A549 (cell line): ENCODE measurements around the gene WDR62. TPM values are rescaled to one million over a fixed set of nuclear protein-coding genes. Genes with fewer than 3 reads are reported as not detected.

ENCODE experiments used
- ATAC-seq, 2 experiments: fragments of 200-7000 bp in 1 of 2; fragments of >200 bp in 1 of 2; cut with Nextera tagmentation in 1 of 2; cut with Tn5 transposase in 1 of 2; 3 replicates each; pipeline versions ENCODE4 v1.8.0 to v1.9.1; 2018 to 2020; ENCODE audit warnings: mild to moderate bottlenecking in 1 of 2, moderate library complexity in 1 of 2
- CTCF ChIA-PET: fragments of 300-600 bp; sonication (Branson Sonifier 250); formaldehyde crosslinking; extraction: SDS; loops from one replicate; lab custom pipeline; 2021; ENCODE audit warnings: antibody characterized with exemption, inconsistent platforms; lab: Yijun Ruan, JAX
- POLR2A ChIA-PET: fragments of 350-600 bp; formaldehyde crosslinking; extraction: SDS; loops from one replicate; lab custom pipeline; 2021; ENCODE audit warnings: antibody characterized with exemption, inconsistent platforms; lab: Yijun Ruan, JAX
- DNase-seq, 2 experiments: peaks; one replicate each; pipeline versions ENCODE4 v3.0.0 to v3.0.0-alpha.2; 2011 to 2016; ENCODE audit warnings: low read depth in 1 of 2, low spot score in 1 of 2
- FAIRE-seq: peaks from 2 replicates; lab custom pipeline; 2011; peaks lifted over from hg19 to GRCh38; lab: Jason Lieb, UNC
- H3K27ac ChIP-seq, 2 experiments: fragments of >200 bp; sonication (Bioruptor Twin); formaldehyde crosslinking; 3 replicates each; pipeline ENCODE4 v1.5.1; 2016 to 2017
- H3K4me1 ChIP-seq: fragments of >200 bp; sonication (Bioruptor Twin); formaldehyde crosslinking; 3 replicates; pipeline ENCODE4 v1.6.1; 2016
- H3K4me2 ChIP-seq: fragments of >200 bp; sonication (Bioruptor Twin); formaldehyde crosslinking; 3 replicates; pipeline ENCODE4 v1.6.1; 2016
- H3K4me3 ChIP-seq: fragments of >200 bp; sonication (Bioruptor Twin); formaldehyde crosslinking; 3 replicates; pipeline ENCODE4 v1.5.1; 2016
- H3K9me3 ChIP-seq: fragments of >200 bp; sonication (Bioruptor Twin); formaldehyde crosslinking; 3 replicates; pipeline ENCODE4 v1.6.1; 2016
- BHLHE40 ChIP-seq: IDR thresholded peaks from 2 replicates; pipeline ENCODE4 v1.6.1; 2012; ENCODE audit warnings: low read depth, low read length, inconsistent platforms
- CBX8 ChIP-seq: fragments of 200-600 bp; sonication (generic); IDR thresholded peaks from 2 replicates; pipeline ENCODE4 v1.6.1; 2016
- CEBPB ChIP-seq, 2 experiments: fragments of >200 bp in 1 of 2; sonication (Bioruptor Twin) in 1 of 2; formaldehyde crosslinking in 1 of 2; IDR thresholded peaks; 2 replicates each; pipeline ENCODE4 v1.6.1; 2012 to 2016
- ESRRA ChIP-seq: fragments of 150-350 bp; IDR thresholded peaks from 2 replicates; pipeline ENCODE4 v1.6.1; 2014; ENCODE audit warnings: mild to moderate bottlenecking, low read length, borderline replicate concordance
- FOSB ChIP-seq: fragments of 250-450 bp; sonication (Bioruptor Pico); IDR thresholded peaks from 2 replicates; pipeline ENCODE4 v1.5.0; 2020; ENCODE audit warnings: mild to moderate bottlenecking, moderate library complexity
- FOSL2 ChIP-seq, 2 experiments: fragments of 450-650 bp in 1 of 2; fragments of >200 bp in 1 of 2; sonication (Bioruptor Twin) in 1 of 2; formaldehyde crosslinking; IDR thresholded peaks; 2 replicates each; pipeline versions ENCODE4 v1.5.0 to v1.6.1; 2016 to 2020; ENCODE audit warnings: mild to moderate bottlenecking in 1 of 2, moderate library complexity in 1 of 2
- FOXS1 ChIP-seq: fragments of 250-450 bp; sonication (Bioruptor Pico); IDR thresholded peaks from 2 replicates; pipeline ENCODE4 v1.5.0; 2020; ENCODE audit warnings: mild to moderate bottlenecking, moderate library complexity
- HEYL ChIP-seq: fragments of 250-450 bp; sonication (Bioruptor Pico); IDR thresholded peaks from 2 replicates; pipeline ENCODE4 v1.8.0; 2021; ENCODE audit warnings: mild to moderate bottlenecking, moderate library complexity
- HOXB5 ChIP-seq: fragments of 250-450 bp; sonication (Bioruptor Pico); IDR thresholded peaks from 2 replicates; pipeline ENCODE4 v1.5.0; 2020; ENCODE audit warnings: mild to moderate bottlenecking, moderate library complexity
- JUNB ChIP-seq: fragments of >200 bp; sonication (Bioruptor Twin); formaldehyde crosslinking; IDR thresholded peaks from 2 replicates; pipeline ENCODE4 v1.6.1; 2016
- MAFK ChIP-seq: fragments of 450-650 bp; IDR thresholded peaks from 2 replicates; pipeline ENCODE4 v1.6.1; 2014; ENCODE audit not compliant: partially characterized antibody
- MAZ ChIP-seq: fragments of 150-350 bp; IDR thresholded peaks from 2 replicates; pipeline ENCODE4 v1.6.1; 2014; ENCODE audit warnings: antibody characterized with exemption, low read depth, low read length, borderline replicate concordance
- MYC ChIP-seq: IDR thresholded peaks from 2 replicates; pipeline ENCODE4 v1.6.1; 2012; ENCODE audit warnings: mild to moderate bottlenecking, inconsistent platforms, low read length, improper control_type of control experiment, borderline replicate concordance
- NFE2L2 ChIP-seq: fragments of 150-350 bp; conservative IDR thresholded peaks from 2 replicates; pipeline ENCODE4 v1.6.1; 2014; ENCODE audit warnings: low read length
- PHF8 ChIP-seq: fragments of 200-600 bp; sonication (generic); IDR thresholded peaks from 2 replicates; pipeline ENCODE4 v1.6.1; 2016; ENCODE audit warnings: low read depth, mild to moderate bottlenecking, antibody characterized with exemption, moderate library complexity, borderline replicate concordance
- POLR2A ChIP-seq: IDR thresholded peaks from 2 replicates; pipeline ENCODE4 v1.6.1; 2012; ENCODE audit warnings: mild to moderate bottlenecking, low read length
- POLR2AphosphoS2 ChIP-seq: conservative IDR thresholded peaks from 2 replicates; pipeline ENCODE4 v1.6.1; 2012; ENCODE audit warnings: low read length, improper control_type of control experiment, inconsistent platforms
- RARB ChIP-seq: fragments of 250-450 bp; sonication (Bioruptor Pico); IDR thresholded peaks from 2 replicates; pipeline ENCODE4 v1.8.0; 2021; ENCODE audit warnings: mild to moderate bottlenecking, moderate library complexity
- RCOR1 ChIP-seq: fragments of 150-350 bp; IDR thresholded peaks from 2 replicates; pipeline ENCODE4 v1.6.1; 2014; ENCODE audit warnings: antibody characterized with exemption, low read length, low read depth
- SMC3 ChIP-seq: fragments of >200 bp; sonication (Bioruptor Twin); formaldehyde crosslinking; IDR thresholded peaks from 3 replicates; pipeline ENCODE4 v1.6.1; 2018; ENCODE audit warnings: inconsistent platforms
- SREBF2 ChIP-seq: fragments of 450-650 bp; IDR thresholded peaks from 2 replicates; pipeline ENCODE4 v1.6.1; 2014; ENCODE audit warnings: mild to moderate bottlenecking, moderate library complexity
- TFCP2L1 ChIP-seq: fragments of 250-450 bp; sonication (Bioruptor Pico); IDR thresholded peaks from 2 replicates; pipeline ENCODE4 v1.5.0; 2021; ENCODE audit warnings: mild to moderate bottlenecking
- WGBS: methylation state at CpG from one replicate; pipeline ENCODE4 v1.1.6; 2017; ENCODE audit errors: missing lambda C conversion rate; 5-methylcytosine and 5-hydroxymethylcytosine counted together
- polyA plus RNA-seq, 4 experiments: library from polyadenylated mRNA; depleted of rRNA in 3 of 4; stranded (reverse); fragments of >200 nt; fragmentation: RNase III in 1 of 4; extraction: RNeasy Plus Mini Kit Qiagen cat#74134 plus additional on column Dnase treatment in 1 of 4; gene quantifications; 2 replicates in 3 of 4; 3 replicates in 1 of 4; pipeline ENCODE4 v1.2.3, GENCODE V29; 2011 to 2017
- TF ChIP-seq, protein P1 (sequence below): IDR thresholded peaks from 2 replicates; pipeline ENCODE4 v1.6.1; 2012
- TF ChIP-seq, protein P2 (sequence below): fragments of 250-450 bp; sonication (Bioruptor Pico); IDR thresholded peaks from 2 replicates; pipeline ENCODE4 v1.5.0; 2021; ENCODE audit warnings: mild to moderate bottlenecking, moderate library complexity, borderline replicate concordance
- TF ChIP-seq, protein P3 (sequence below): fragments of >200 bp; sonication (Bioruptor Twin); formaldehyde crosslinking; IDR thresholded peaks from 3 replicates; pipeline ENCODE4 v1.6.1; 2016
- TF ChIP-seq, protein P4 (sequence below): fragments of 150-350 bp; IDR thresholded peaks from 2 replicates; pipeline ENCODE4 v1.6.1; 2014; ENCODE audit warnings: low read depth, mild to moderate bottlenecking, low read length

The WDR62 gene
- polyA plus RNA-seq, 2 of the 4 experiments (the other 2 are of a cell fraction), result 15.5 to 32.9 TPM

DNA sequence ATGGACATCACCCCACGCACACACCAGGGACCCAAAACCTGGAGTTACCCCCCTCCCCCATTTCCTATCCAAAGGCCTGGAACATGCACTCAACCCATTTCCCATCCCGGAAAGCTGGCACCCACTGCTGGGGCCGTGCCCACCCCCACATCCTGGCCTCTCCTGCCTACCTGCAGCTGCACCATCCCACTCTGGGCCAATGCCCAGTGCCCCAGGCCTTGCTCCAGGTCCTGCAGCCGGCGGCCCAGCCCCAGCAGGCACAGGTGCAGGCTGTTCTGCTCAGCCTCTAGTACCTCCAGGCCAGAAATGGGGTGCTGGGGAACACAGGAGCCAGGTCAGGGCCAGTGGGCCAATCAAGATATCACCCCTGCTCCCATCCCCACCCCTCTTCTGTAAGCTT lies 47.7 kb upstream of the WDR62 start:
- ChIA-PET POLR2A (no interaction called here), CTCF (interaction anchor here (0.5 to 1.9 kb wide), 6 partner anchors 9 to 125 kb away, joined by 3 to 13 read pairs (median 4); partner anchors contain the start of gene THAP8)
- H3K9me3 ChIP-seq, result no peaks in the 10 kb centered on the region
- DNase-seq (no peak), ATAC-seq (no peak)
- WGBS, result 93% methylated on average over 5 of the region's 5 CpGs
- H3K27ac ChIP-seq, result no peak overlapping the region
- no peak overlapping the region for H3K4me2 ChIP-seq
- peaks cover 12% of the 10 kb centered on the region; the same call in 2 of the 3 replicates for H3K4me1 ChIP-seq
- H3K4me3 ChIP-seq, result no peak overlapping the region
- no peak for TF ChIP-seq MAZ
- TF ChIP-seq MYC, result no peak
- no peak for TF ChIP-seq SREBF2
- TF ChIP-seq MAFK, result no peak
- TF ChIP-seq NFE2L2, result no peak
- no peak for TF ChIP-seq FOSL2 (IDR thresholded peaks at IDR 0.05)
- no peak for TF ChIP-seq FOSL2 (CRISPR knock-in tag; IDR thresholded peaks at IDR 0.05)
- TF ChIP-seq, all 56 proteins: peak for 0
- FAIRE-seq, result no peak

DNA sequence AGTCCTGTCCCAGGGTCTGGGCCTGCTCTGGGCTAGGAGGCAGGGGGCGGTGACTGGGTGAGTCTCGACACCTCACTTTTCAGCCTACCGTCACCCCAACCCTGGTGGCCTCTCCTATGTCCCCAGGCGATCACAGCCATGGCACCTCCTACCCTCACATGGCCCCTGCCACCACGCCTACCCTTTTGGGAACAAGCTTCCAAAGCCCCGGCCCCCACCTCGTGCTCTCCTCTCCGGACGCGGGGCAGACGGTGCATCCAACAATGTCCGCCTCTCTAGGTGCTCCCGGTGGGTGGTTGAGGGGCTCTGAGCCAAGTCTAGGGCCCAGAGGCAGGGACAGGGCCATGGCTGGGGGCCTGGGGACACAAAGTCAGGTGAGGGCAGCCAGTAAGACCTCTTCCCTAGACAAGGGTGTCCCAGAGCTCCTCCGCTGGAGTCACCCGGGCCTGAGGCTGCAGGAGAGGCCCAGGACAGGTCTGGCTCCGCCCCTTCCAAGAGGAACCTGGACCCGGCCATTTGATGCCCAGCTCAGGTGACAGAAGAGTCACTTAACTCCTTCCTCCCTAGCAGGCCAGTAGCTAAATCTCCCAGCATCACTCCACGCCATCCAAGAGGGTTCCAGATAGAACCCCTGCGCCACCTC lies 46.2 kb upstream of the WDR62 start, which contains the start of gene SYNE4:
SYNE4 (minus strand) TSS at position 478 of the 643 bp plus-strand sequence; CDS start at position 346, 132 bp downstream.
- FAIRE-seq (no peak), ATAC-seq (peak in 1 of 2 experiments; percentile 8; a peak in 2 of 6 replicates), DNase-seq (peak in 1 of 2 experiments; percentile 36)
- ChIA-PET POLR2A (interaction anchor here (2.1 kb wide), 1 partner anchor 13 kb away, joined by 11 read pairs; the partner anchor contains the start of gene SDHAF1), CTCF (interaction anchor here (0.7 to 1.7 kb wide), 9 partner anchors 8 to 117 kb away, joined by 3 to 10 read pairs (median 3); partner anchors contain the start of gene THAP8)
- peak within 1 kb of the TSS; percentile 62 to 87 for H3K27ac ChIP-seq
- H3K4me3 ChIP-seq, result peak within 1 kb of the TSS; percentile 41
- 83% methylated on average over 19 of the region's 19 CpGs for WGBS
- TF ChIP-seq, protein P1, sequence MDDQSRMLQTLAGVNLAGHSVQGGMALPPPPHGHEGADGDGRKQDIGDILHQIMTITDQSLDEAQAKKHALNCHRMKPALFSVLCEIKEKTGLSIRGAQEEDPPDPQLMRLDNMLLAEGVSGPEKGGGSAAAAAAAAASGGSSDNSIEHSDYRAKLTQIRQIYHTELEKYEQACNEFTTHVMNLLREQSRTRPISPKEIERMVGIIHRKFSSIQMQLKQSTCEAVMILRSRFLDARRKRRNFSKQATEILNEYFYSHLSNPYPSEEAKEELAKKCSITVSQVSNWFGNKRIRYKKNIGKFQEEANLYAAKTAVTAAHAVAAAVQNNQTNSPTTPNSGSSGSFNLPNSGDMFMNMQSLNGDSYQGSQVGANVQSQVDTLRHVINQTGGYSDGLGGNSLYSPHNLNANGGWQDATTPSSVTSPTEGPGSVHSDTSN, result no peak
- TF ChIP-seq POLR2A, result 0 out of 2 replicates have a peak, but pooled peaks have one; percentile 6
- H3K4me1 ChIP-seq, result peaks cover 16% of the 10 kb centered on the region; the same call in 2 of the 3 replicates
- H3K9me3 ChIP-seq, result no peaks in the 10 kb centered on the region
- H3K4me2 ChIP-seq, result peak within 1 kb of the TSS; percentile 90

DNA sequence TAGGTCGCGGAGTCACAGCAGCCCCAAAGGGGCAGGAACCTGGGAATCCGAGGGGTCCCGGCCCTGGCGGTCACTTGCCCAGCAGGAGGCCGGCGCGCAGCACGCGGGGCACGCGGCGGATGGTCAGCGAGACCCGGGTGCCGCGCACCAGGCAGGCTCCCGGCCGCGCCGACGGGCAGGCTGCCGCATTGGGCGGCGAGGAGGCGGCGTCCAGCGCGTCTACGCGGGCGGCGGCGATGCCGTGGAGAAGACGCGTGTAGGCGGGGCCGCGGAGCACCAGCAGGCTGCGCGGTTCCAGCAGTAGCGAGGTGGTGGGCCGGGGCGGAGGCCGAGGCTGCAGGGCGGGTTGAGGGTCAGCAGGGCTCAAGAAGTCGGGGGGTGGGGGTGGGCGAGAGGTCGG lies 45.5 kb upstream of the WDR62 start:
- WGBS, result 6% methylated on average over 43 of the region's 50 CpGs
- peak overlapping the region; percentile 41 for H3K4me3 ChIP-seq
- peak; percentile 58 to 84 for DNase-seq
- peak overlapping the region; percentile 90 for H3K4me2 ChIP-seq
- CTCF ChIA-PET, result interaction anchor here (0.8 to 1.7 kb wide), 8 partner anchors 9 to 116 kb away, joined by 3 to 10 read pairs (median 4); partner anchors contain the start of gene THAP8
- no peak for FAIRE-seq
- POLR2A ChIA-PET, result interaction anchor here (0.5 to 2.1 kb wide), 4 partner anchors 14 to 132 kb away, joined by 3 to 11 read pairs (median 4); partner anchors contain the start of genes POLR2I, SDHAF1 and TBCB
- no peaks in the 10 kb centered on the region for H3K9me3 ChIP-seq
- peak overlapping the region; percentile 62 to 87 for H3K27ac ChIP-seq
- peak; percentile 63 to 70 for ATAC-seq
- H3K4me1 ChIP-seq, result peaks cover 17% of the 10 kb centered on the region; the same call in 2 of the 3 replicates
- TF ChIP-seq MYC (0 out of 2 replicates have a peak, but pooled peaks have one; percentile 17), PHF8 (no peak), RCOR1 (no peak), CEBPB (IDR thresholded peaks at IDR 0.05) (no peak), FOSB (CRISPR knock-in tag) (no peak), ESRRA (no peak), JUNB (no peak), HOXB5 (peak; percentile 60; the same call in 1 of the 2 replicates), HEYL (no peak), FOXS1 (no peak), CBX8 (no peak), POLR2AphosphoS2 (no peak), RARB (no peak), SMC3 (0 out of 3 replicates have a peak, but pooled peaks have one; percentile 7), TFCP2L1 (no peak), BHLHE40 (no peak), POLR2A (peak; percentile 70), NFE2L2 (no peak)
- TF ChIP-seq, protein P2, sequence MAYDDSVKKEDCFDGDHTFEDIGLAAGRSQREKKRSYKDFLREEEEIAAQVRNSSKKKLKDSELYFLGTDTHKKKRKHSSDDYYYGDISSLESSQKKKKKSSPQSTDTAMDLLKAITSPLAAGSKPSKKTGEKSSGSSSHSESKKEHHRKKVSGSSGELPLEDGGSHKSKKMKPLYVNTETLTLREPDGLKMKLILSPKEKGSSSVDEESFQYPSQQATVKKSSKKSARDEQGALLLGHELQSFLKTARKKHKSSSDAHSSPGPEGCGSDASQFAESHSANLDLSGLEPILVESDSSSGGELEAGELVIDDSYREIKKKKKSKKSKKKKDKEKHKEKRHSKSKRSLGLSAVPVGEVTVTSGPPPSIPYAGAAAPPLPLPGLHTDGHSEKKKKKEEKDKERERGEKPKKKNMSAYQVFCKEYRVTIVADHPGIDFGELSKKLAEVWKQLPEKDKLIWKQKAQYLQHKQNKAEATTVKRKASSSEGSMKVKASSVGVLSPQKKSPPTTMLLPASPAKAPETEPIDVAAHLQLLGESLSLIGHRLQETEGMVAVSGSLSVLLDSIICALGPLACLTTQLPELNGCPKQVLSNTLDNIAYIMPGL (CRISPR knock-in tag), result no peak
- TF ChIP-seq, protein P3, sequence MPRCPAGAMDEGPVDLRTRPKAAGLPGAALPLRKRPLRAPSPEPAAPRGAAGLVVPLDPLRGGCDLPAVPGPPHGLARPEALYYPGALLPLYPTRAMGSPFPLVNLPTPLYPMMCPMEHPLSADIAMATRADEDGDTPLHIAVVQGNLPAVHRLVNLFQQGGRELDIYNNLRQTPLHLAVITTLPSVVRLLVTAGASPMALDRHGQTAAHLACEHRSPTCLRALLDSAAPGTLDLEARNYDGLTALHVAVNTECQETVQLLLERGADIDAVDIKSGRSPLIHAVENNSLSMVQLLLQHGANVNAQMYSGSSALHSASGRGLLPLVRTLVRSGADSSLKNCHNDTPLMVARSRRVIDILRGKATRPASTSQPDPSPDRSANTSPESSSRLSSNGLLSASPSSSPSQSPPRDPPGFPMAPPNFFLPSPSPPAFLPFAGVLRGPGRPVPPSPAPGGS, result peak; percentile 65; the same call in 1 of the 3 replicates
- TF ChIP-seq, protein P4, sequence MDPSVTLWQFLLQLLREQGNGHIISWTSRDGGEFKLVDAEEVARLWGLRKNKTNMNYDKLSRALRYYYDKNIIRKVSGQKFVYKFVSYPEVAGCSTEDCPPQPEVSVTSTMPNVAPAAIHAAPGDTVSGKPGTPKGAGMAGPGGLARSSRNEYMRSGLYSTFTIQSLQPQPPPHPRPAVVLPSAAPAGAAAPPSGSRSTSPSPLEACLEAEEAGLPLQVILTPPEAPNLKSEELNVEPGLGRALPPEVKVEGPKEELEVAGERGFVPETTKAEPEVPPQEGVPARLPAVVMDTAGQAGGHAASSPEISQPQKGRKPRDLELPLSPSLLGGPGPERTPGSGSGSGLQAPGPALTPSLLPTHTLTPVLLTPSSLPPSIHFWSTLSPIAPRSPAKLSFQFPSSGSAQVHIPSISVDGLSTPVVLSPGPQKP, result no peak
